Measurements from ENCODE around the gene CAPN5.

The CAPN5 gene

GRCh38 chr11:77038029-77038824 lies 28.5 kb upstream of the CAPN5 start:
- no peak for ATAC-seq

GRCh38 chr11:77038825-77039326 lies 27.9 kb upstream of the CAPN5 start:
- no peak for ATAC-seq
- no peak for TF ChIP-seq RARB (CRISPR knock-in tag; IDR thresholded peaks at IDR 0.05)
- TF ChIP-seq ISL1 (CRISPR knock-in tag; IDR thresholded peaks at IDR 0.05) = no peak
- TF ChIP-seq ESRRG (CRISPR knock-in tag; IDR thresholded peaks at IDR 0.05) = no peak
- no peak for TF ChIP-seq ZNF565 (CRISPR knock-in tag; conservative IDR thresholded peaks at IDR 0.05; ENCODE audit: low read depth)
- no peak for TF ChIP-seq SNAI2 (CRISPR knock-in tag; IDR thresholded peaks at IDR 0.05)
- TF ChIP-seq ARNTL (CRISPR knock-in tag; IDR thresholded peaks at IDR 0.05; ENCODE audit: borderline replicate concordance, low read depth) = no peak
- TF ChIP-seq POU6F1 (CRISPR knock-in tag; IDR thresholded peaks at IDR 0.05; ENCODE audit: borderline replicate concordance, low read depth) = no peak
- no peak for TF ChIP-seq TOX (CRISPR knock-in tag; IDR thresholded peaks at IDR 0.05; ENCODE audit: borderline replicate concordance)
- TF ChIP-seq TSHZ2 (CRISPR knock-in tag; IDR thresholded peaks at IDR 0.05) = no peak
- TF ChIP-seq BACH2 (CRISPR knock-in tag; IDR thresholded peaks at IDR 0.05; ENCODE audit: borderline replicate concordance) = no peak
- no peak for TF ChIP-seq ZFP30 (CRISPR knock-in tag; IDR thresholded peaks at IDR 0.05)
- TF ChIP-seq ZFP3 (CRISPR knock-in tag; IDR thresholded peaks at IDR 0.05) = no peak

More at GRCh38 chr11:77038029-77038824, 28.5 kb upstream of the CAPN5 start:
- TF ChIP-seq ZFP3 (CRISPR knock-in tag; IDR thresholded peaks at IDR 0.05) (no peak), BACH2 (CRISPR knock-in tag; IDR thresholded peaks at IDR 0.05; ENCODE audit: borderline replicate concordance) (no peak)

GRCh38 chr11:77039491-77040400 lies 27.0 kb upstream of the CAPN5 start:
- ATAC-seq = peak; percentile 86
- no peak for TF ChIP-seq ARNTL (CRISPR knock-in tag; IDR thresholded peaks at IDR 0.05; ENCODE audit: borderline replicate concordance, low read depth)
- no peak for TF ChIP-seq ZFP30 (CRISPR knock-in tag; IDR thresholded peaks at IDR 0.05)
- TF ChIP-seq GLIS3 (CRISPR knock-in tag; IDR thresholded peaks at IDR 0.05) = no peak
- no peak for TF ChIP-seq TOX (CRISPR knock-in tag; IDR thresholded peaks at IDR 0.05; ENCODE audit: borderline replicate concordance)
- no peak for TF ChIP-seq ISL1 (CRISPR knock-in tag; IDR thresholded peaks at IDR 0.05)
- no peak for TF ChIP-seq ZC3H10 (CRISPR knock-in tag; IDR thresholded peaks at IDR 0.05)
- no peak for TF ChIP-seq CSDC2 (CRISPR knock-in tag; IDR thresholded peaks at IDR 0.05)
- no peak for TF ChIP-seq CSRNP3 (CRISPR knock-in tag; IDR thresholded peaks at IDR 0.05)
- TF ChIP-seq ZNF565 (CRISPR knock-in tag; conservative IDR thresholded peaks at IDR 0.05; ENCODE audit: low read depth) = no peak
- TF ChIP-seq OSR1 (CRISPR knock-in tag; IDR thresholded peaks at IDR 0.05) = no peak
- no peak for TF ChIP-seq ZFP3 (CRISPR knock-in tag; IDR thresholded peaks at IDR 0.05)
- no peak for TF ChIP-seq BACH2 (CRISPR knock-in tag; IDR thresholded peaks at IDR 0.05; ENCODE audit: borderline replicate concordance)
- TF ChIP-seq ZNF8 (CRISPR knock-in tag; IDR thresholded peaks at IDR 0.05) = no peak

- no peak for ATAC-seq
- TF ChIP-seq PPARA (CRISPR knock-in tag; IDR thresholded peaks at IDR 0.05; ENCODE audit: borderline replicate concordance) (no peak), ZNF70 (CRISPR knock-in tag; IDR thresholded peaks at IDR 0.05) (no peak), RARB (CRISPR knock-in tag; IDR thresholded peaks at IDR 0.05) (no peak), POU6F1 (CRISPR knock-in tag; IDR thresholded peaks at IDR 0.05; ENCODE audit: borderline replicate concordance, low read depth) (no peak)
These were observed 26.4 kb upstream of the CAPN5 start for GRCh38 chr11:77040401-77040777.

All from SK-N-SH treated with all-trans-retinoic acid at 6 μM for 48 hours (cell line).